GM18907 (cell line): ENCODE measurements around the gene TGFBR3.
A peak's percentile ranks its signal among the peaks of the same experiment; 100 is the strongest.

Experiments used
- ATAC-seq: cut with Tn5 transposase; IDR thresholded peaks from one replicate; pipeline ENCODE4 v1.9.1; 2021; ENCODE audit warnings: mild to moderate bottlenecking, moderate library complexity; ENCODE audit not compliant: unreplicated experiment

The TGFBR3 gene

GRCh38 chr1:91885716-91886506, at the start of gene TGFBR3:
TSS of gene TGFBR3 (minus strand) at chr1:91886151. CDS start at chr1:91861531, 24,620 bp downstream.
- ATAC-seq, result peak; percentile 74

DNA sequence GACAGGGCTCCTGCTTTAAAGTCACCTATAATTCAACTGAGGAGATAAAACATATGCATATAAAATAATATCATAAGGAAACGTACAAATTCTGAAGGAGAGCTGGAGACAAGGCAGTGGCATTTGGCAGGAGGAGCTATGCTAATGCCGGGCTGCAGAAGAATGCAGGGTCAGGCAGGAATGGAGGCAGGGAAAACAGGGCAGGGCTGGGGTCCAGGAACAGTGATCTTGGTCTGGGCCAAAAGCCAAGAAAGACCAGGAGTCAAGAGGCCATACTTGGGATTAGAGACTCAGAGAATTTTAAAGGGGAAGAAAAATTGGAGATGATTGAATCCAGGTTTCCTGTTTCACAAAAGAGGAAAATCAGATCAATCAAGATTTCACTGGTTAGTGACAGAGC, 43.3 kb upstream of the TGFBR3 start:
- ATAC-seq, result no peak

- ATAC-seq, result no peak
Measured at GRCh38 chr1:91928026-91928425, 42.1 kb upstream of the TGFBR3 start.

GRCh38 chr1:91925644-91926435, 39.9 kb upstream of the TGFBR3 start:
- ATAC-seq, result no peak

DNA sequence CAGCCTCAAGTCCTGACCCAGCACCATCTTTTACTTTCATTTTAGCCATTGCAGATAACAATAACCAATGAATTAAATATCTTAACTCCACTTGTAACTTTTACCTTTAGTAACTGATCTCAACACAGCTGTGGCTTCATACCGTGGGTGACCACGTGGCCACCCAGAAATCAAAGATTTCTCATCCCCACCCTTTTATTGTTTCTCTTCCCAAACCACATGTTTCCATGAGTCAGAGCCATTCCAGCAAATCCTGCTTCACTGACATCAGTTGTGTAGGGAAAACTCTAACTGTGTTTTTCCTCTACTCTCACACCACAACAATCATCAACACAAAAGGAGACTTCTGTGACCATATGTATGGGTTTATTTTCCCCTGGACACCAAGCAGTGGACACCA, 38.2 kb upstream of the TGFBR3 start:
- ATAC-seq, result no peak

GRCh38 chr1:91919962-91920361, 34.0 kb upstream of the TGFBR3 start:
- ATAC-seq, result no peak

DNA sequence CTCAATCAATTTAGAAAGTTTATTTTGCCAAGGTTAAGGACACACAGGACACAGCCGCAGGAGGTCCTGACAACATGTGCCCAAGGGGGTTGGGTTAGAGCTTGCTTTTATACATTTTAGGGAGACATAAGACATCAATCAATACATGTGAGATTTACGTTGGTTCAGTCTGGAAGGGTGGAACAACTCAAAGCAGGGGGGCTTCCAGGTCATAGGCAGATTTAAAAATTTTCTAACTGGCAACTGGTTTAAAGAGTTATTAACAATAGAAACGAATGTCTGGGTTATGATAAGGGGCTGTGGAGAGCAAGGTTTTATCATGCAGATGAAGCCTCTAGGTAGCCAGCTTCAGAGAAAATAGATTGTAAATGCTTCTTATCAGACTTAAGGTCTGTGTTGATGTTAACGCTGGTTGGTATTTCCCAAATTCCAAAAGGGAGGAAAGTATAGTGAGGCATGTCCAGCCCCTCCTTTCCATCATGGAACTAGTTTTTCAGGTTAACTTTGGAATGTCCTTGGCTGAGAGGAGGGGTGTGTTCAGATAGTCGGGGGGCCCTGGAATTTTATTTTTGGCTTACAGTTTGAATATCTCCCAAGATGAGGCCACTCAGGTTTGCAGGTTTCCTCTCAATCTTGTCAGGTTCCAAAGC, 31.0 kb upstream of the TGFBR3 start:
- no peak for ATAC-seq

DNA sequence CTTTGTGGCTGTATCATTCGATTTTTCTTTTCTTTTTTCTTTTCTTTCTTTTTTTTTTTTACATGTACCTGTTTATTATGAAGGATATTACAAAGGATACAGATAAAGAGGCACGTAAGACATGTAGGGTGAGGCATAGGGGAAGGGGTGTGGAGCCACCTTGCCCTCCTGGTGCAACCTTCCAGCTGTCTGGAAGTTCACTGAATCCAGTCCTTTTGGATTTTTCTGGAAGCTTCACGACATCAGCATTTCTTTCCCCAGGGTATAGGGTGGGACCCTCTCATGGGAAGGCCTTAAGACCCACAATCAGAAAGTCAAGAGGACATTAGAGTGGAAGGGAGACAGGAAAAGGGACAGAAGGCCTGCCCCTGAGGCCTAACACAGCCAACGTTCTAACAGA, 30.1 kb upstream of the TGFBR3 start:
- ATAC-seq, result no peak

DNA sequence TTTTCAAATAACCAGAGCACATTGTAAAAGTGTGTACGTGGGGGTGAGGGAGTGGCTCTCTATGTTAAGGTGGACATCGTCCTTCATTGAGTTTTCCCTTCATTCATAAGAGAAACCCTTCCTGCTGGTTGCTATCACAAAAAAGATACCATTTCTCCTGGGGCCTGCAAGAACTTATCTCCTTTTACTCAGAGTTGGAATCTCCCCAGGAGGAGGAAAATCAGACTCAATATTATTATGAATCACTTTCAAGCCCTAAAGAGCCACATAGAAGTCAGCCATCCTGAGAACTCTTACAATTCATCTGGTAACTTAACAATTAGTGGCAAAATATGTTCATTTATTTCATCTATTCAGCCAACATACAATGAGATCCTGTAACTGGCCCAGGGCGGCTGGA, 27.1 kb upstream of the TGFBR3 start:
- no peak for ATAC-seq

- no peak for ATAC-seq
Measured at GRCh38 chr1:91912266-91912665, 26.3 kb upstream of the TGFBR3 start.

DNA sequence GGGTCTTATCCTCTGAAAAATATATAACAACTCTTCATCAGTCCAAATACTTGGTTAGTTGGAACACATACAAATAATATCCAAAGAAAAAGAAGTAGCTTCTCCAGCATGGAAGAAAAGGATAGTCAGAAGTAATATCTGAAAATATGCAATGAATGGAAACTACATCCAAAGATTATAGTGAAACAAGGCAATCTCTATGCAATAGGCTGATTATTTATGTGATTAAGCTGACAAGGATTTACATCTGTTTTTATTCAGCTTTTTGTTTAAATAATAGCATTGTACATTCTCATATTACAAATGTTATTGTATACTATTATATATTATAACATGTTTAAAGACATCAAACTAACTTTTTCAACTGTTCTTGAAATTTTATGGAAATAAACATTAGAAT, 15.3 kb upstream of the TGFBR3 start:
- no peak for ATAC-seq

GRCh38 chr1:91900562-91900961, 14.6 kb upstream of the TGFBR3 start:
- no peak for ATAC-seq

- ATAC-seq, result no peak
Measured at GRCh38 chr1:91897016-91897415, 11.1 kb upstream of the TGFBR3 start.

GRCh38 chr1:91895832-91896556, 10.0 kb upstream of the TGFBR3 start:
- ATAC-seq, result no peak

- no peak for ATAC-seq
Measured at GRCh38 chr1:91894036-91894761, 8.2 kb upstream of the TGFBR3 start.

DNA sequence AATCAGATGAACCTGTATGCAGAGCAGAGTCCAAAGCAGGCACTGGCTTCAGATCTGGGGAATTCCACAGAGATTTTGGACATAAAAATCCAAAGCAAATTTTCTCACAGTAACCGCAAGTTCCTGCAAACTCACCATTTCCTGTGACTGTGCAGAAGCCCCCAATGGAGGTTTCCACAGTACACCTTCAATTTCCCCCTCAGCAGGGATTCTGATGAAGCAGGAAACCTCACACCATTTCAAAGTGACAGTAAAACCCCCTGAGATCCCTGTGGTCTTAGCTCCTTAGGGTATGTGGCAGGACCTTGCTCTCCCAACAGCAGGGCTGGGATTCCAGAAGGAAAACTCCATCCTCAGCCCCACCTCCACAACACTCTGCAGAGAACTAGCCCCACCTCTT, 6.0 kb upstream of the TGFBR3 start:
- no peak for ATAC-seq

DNA sequence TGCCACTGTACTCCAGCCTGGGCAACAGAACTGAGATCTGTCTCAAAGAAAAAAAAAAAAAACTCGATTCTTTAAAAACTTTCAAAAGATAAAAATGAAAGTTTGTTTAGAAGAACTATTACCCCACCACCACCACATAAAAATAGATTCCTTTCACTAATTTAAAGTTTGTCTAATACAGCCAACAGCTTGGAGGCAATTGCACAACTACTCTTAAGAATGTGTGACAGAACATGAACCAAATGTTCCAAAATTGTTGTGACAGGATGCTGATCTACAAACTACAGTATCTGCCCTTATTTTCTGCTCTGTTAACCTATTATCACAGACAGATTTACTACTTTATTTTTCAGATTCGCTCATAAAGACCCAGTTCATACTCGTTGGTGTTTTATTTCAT, 5.5 kb upstream of the TGFBR3 start:
- ATAC-seq, result no peak

DNA sequence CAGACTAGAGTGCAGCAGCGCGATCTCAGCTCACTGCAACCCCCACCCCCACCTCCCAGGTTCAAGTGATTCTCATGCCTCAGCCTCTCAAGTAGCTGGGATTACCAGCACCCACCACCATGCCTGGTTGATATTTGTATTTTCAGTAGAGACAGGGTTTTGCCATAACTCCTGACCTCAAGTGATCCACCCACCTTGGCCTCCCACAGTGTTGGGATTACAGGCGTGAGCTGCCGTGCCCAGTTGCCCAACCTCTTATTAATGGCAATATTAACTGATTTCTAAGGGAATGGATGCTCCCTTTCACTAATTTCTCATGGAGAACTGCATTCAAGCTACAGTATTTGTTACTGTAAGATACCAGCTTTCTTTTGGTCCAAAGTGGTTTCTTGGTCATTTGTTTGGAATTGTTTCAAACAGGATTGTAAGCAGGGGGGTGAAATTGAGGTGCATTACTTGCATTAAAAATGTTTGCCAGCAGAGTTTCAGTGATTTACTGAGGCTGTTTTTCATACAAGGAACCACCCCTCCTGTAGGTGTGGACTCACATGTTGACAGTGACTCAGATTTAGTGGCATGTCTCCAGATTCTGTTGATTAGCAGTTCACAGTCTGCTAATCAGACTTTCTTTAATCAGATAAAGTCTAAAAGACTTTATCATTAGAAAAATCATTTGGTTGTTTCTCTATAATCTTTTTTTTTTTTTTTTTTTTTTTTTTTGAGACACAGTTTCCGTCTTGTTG, 3.9 kb upstream of the TGFBR3 start:
- ATAC-seq, result no peak

GRCh38 chr1:91885213-91885715, 687 bp downstream of the TGFBR3 start:
- ATAC-seq, result peak; percentile 29
